Adipocyte (in vitro differentiated cells): Measurements from ENCODE around the gene PAQR3.
A peak's percentile ranks its signal among the peaks of the same experiment; 100 is the strongest.

Source experiments
- DNase-seq: peaks from one replicate; pipeline ENCODE4 v3.0.0-alpha.2; 2015; ENCODE audit warnings: low read depth
- H3K27me3 ChIP-seq: replicated peaks from 2 replicates; pipeline ENCODE4 v1.7.0; 2013; ENCODE audit warnings: mild to moderate bottlenecking, low read length, moderate library complexity; ENCODE audit not compliant: control insufficient read depth, insufficient read depth
- H3K36me3 ChIP-seq: 2 replicates; pipeline ENCODE4 v1.7.0; 2013; ENCODE audit warnings: low read length, mild to moderate bottlenecking, moderate library complexity; ENCODE audit not compliant: control insufficient read depth, insufficient read depth, severe bottlenecking
- H3K4me1 ChIP-seq: 2 replicates; pipeline ENCODE4 v1.7.0; 2013; ENCODE audit warnings: mild to moderate bottlenecking, low read length, moderate library complexity; ENCODE audit not compliant: control insufficient read depth, insufficient read depth
- H3K4me3 ChIP-seq: 2 replicates; pipeline ENCODE4 v1.7.0; 2013; ENCODE audit warnings: mild to moderate bottlenecking, low read length, moderate library complexity
- H3K9ac ChIP-seq: 2 replicates; pipeline ENCODE4 v1.7.0; 2013; ENCODE audit warnings: mild to moderate bottlenecking, low read length, moderate library complexity
- H3K9me3 ChIP-seq: 2 replicates; pipeline ENCODE4 v1.7.0; 2013; ENCODE audit warnings: mild to moderate bottlenecking, low read length, moderate library complexity; ENCODE audit not compliant: control insufficient read depth

PAQR3 gene

GRCh38 chr4:78938868-78939666 is at the start of gene PAQR3:
Gene PAQR3 (minus strand): TSS chr4:78939438. CDS start chr4:78939224, 214 bp downstream.
- no peaks in the 10 kb centered on the region for H3K27me3 ChIP-seq
- H3K9ac ChIP-seq: peak within 1 kb of the TSS; percentile 91
- no peaks in the 10 kb centered on the region for H3K36me3 ChIP-seq
- H3K9me3 ChIP-seq: no peaks in the 10 kb centered on the region
- peak within 1 kb of the TSS; percentile 93 for H3K4me3 ChIP-seq
- peaks cover 18% of the 10 kb centered on the region for H3K4me1 ChIP-seq
- peak; percentile 95 for DNase-seq

DNA sequence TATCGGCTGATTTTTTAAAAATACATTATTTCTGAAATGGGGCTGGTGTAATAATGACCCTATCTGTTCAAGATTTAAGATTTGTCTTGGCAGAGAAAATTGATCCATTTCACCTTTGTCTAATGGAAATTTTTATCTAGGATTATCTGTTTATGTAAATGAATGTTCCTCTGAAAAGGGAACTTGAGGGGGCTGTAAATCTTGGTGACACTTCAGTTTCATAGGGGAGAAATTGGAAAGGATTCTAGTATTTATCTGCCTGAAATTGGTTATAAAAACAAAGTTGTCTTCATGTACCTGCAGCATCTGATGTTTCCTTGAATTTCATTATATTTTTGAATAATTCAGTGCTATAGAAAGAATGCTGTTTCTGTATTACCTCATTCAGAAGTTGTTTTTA is 48.4 kb upstream of the PAQR3 start:
- H3K27me3 ChIP-seq: peaks cover 5% of the 10 kb centered on the region
- H3K4me1 ChIP-seq: no peaks in the 10 kb centered on the region
- DNase-seq: no peak
- H3K9me3 ChIP-seq: no peaks in the 10 kb centered on the region
- H3K36me3 ChIP-seq: no peaks in the 10 kb centered on the region
- no peak overlapping the region for H3K9ac ChIP-seq
- no peak overlapping the region for H3K4me3 ChIP-seq

DNA sequence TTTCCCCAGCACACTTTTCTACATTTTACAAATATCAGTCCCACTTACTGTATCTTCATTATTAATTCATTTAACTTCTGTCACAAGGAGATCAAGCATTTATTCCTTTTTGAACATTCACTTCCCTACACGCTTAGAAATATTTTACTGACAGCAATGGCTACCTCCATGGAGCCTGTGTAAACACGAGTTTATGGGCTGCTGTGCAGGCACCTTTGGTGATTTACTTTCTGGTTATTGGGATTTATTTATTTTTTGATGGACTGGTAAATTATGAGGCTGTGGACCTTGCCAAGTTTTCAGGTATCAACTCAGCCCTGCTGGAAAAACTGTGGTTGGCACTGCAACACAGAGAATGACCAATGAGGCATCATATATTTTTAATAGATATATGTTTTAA is 45.4 kb upstream of the PAQR3 start:
- H3K36me3 ChIP-seq: no peaks in the 10 kb centered on the region
- no peaks in the 10 kb centered on the region for H3K27me3 ChIP-seq
- H3K4me3 ChIP-seq: no peak overlapping the region
- no peaks in the 10 kb centered on the region for H3K9me3 ChIP-seq
- no peaks in the 10 kb centered on the region for H3K4me1 ChIP-seq
- no peak overlapping the region for H3K9ac ChIP-seq
- DNase-seq: no peak

DNA sequence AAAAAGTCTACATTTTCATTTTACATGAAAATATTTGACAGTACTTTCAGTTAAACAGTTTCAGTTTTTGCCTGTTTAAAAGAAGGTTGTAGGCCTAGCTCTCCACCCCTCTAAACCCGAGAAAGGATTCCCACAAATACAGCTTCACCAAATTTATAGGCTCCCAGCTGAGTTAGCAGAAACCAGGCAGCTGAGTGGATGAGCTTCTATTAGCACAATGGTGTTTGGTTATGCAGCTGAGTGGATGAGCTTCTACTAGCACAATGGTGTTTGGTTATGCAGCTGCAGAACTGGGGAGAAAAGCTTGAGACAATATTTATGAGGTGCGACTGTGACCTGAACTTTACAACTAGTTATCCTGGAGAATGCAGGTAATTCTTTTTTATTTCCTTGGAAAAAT is 36.6 kb upstream of the PAQR3 start:
- Histone ChIP-seq H3K9me3 (no peaks in the 10 kb centered on the region), H3K27me3 (no peaks in the 10 kb centered on the region), H3K4me1 (peaks cover 10% of the 10 kb centered on the region), H3K36me3 (no peaks in the 10 kb centered on the region), H3K9ac (no peak overlapping the region), H3K4me3 (no peak overlapping the region)
- DNase-seq: no peak

- H3K9me3 ChIP-seq: no peaks in the 10 kb centered on the region
- DNase-seq: no peak
- no peaks in the 10 kb centered on the region for H3K27me3 ChIP-seq
- no peaks in the 10 kb centered on the region for H3K36me3 ChIP-seq
- H3K4me1 ChIP-seq: peaks cover 14% of the 10 kb centered on the region
- H3K4me3 ChIP-seq: no peak overlapping the region
- peak overlapping the region; percentile 58 for H3K9ac ChIP-seq
These were observed 32.5 kb upstream of the PAQR3 start for GRCh38 chr4:78971776-78972175.

- peak; percentile 17 for DNase-seq
- no peaks in the 10 kb centered on the region for H3K36me3 ChIP-seq
- H3K9me3 ChIP-seq: no peaks in the 10 kb centered on the region
- H3K4me3 ChIP-seq: no peak overlapping the region
- H3K4me1 ChIP-seq: peaks cover 14% of the 10 kb centered on the region
- peak overlapping the region; percentile 58 for H3K9ac ChIP-seq
- no peaks in the 10 kb centered on the region for H3K27me3 ChIP-seq
These were observed 32.1 kb upstream of the PAQR3 start for GRCh38 chr4:78971326-78971725.

DNA sequence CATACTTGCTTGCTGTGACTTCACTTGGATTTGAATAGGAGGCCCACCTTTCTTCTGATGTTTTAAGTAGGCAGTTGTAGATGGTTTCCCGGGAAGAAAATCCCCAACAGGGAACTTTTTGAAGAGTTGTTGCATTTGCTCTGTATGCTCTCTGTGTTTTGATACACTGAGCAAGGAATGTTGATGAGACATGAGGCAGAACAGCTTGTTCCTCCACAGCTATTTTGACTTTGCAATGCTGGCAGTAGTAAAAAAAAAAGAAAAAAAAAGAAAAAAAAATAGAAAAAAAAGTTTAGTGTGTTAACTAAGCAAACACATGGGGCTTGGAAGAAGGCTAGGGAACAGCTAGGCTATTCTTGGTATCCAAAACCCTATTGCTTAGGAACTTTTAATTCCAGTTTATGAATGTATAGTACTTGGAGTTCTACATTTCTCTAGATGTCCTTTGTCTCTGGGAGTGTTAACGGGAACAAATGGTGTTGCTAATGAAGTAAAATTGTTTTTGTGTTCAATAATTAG is 23.4 kb upstream of the PAQR3 start:
- Histone ChIP-seq H3K4me1 (peaks cover 25% of the 10 kb centered on the region), H3K27me3 (no peaks in the 10 kb centered on the region), H3K9me3 (no peaks in the 10 kb centered on the region), H3K4me3 (peak overlapping the region; percentile 29), H3K9ac (peak overlapping the region; percentile 57), H3K36me3 (no peaks in the 10 kb centered on the region)
- DNase-seq: peak; percentile 68

- H3K9ac ChIP-seq: no peak overlapping the region
- no peaks in the 10 kb centered on the region for H3K36me3 ChIP-seq
- peaks cover 25% of the 10 kb centered on the region for H3K4me1 ChIP-seq
- no peaks in the 10 kb centered on the region for H3K27me3 ChIP-seq
- no peak for DNase-seq
- no peaks in the 10 kb centered on the region for H3K9me3 ChIP-seq
- H3K4me3 ChIP-seq: no peak overlapping the region
These were observed 21.7 kb upstream of the PAQR3 start for GRCh38 chr4:78960926-78961325.

GRCh38 chr4:78956975-78957374 is 17.7 kb upstream of the PAQR3 start:
- H3K4me3 ChIP-seq: no peak overlapping the region
- H3K27me3 ChIP-seq: no peaks in the 10 kb centered on the region

GRCh38 chr4:78953769-78954666 is 14.8 kb upstream of the PAQR3 start:
- Histone ChIP-seq H3K9me3 (no peaks in the 10 kb centered on the region), H3K4me3 (no peak overlapping the region), H3K36me3 (no peaks in the 10 kb centered on the region), H3K27me3 (no peaks in the 10 kb centered on the region), H3K9ac (no peak overlapping the region), H3K4me1 (no peaks in the 10 kb centered on the region)
- peak; percentile 63 for DNase-seq

More at GRCh38 chr4:78956975-78957374, 17.7 kb upstream of the PAQR3 start:
- DNase-seq: no peak
- Histone ChIP-seq H3K9ac (no peak overlapping the region), H3K9me3 (no peaks in the 10 kb centered on the region), H3K36me3 (no peaks in the 10 kb centered on the region), H3K4me1 (peaks cover 11% of the 10 kb centered on the region)

DNA sequence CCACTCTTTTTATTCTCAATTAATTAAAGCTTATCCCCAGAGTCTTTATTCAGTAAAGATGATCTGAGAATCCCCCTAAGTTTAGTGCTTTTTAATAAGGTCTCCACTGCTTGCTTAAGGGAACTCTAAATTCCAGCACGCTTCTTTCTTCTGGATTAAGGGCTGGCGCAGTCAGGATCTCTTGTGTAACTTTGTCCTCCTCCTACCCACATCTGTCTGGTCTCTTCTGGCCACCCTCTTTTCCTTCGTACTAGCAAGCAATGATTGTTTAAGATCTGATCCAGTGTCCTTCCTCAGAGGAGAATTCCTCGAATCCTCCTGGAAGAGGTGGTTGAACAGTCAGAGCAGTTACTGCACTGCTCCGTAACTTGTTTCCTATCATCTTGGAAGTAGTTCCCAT is 14.0 kb upstream of the PAQR3 start:
- no peaks in the 10 kb centered on the region for H3K9me3 ChIP-seq
- no peak for DNase-seq
- no peak overlapping the region for H3K9ac ChIP-seq
- no peak overlapping the region for H3K4me3 ChIP-seq
- H3K27me3 ChIP-seq: no peaks in the 10 kb centered on the region
- no peaks in the 10 kb centered on the region for H3K36me3 ChIP-seq
- no peaks in the 10 kb centered on the region for H3K4me1 ChIP-seq
